Measurements from ENCODE around the gene NFIX. TPM values are rescaled to one million over a fixed set of nuclear protein-coding genes. Genes with fewer than 3 reads are reported as not detected.
A peak's percentile ranks its signal among the peaks of the same experiment; 100 is the strongest.

The NFIX gene
- total and polyA plus RNA-seq, 2 of the 13 experiments (the other 11 are each of a cell fraction or from before 2014, with no cell fraction given), result 3.4 to 5.4 TPM

DNA sequence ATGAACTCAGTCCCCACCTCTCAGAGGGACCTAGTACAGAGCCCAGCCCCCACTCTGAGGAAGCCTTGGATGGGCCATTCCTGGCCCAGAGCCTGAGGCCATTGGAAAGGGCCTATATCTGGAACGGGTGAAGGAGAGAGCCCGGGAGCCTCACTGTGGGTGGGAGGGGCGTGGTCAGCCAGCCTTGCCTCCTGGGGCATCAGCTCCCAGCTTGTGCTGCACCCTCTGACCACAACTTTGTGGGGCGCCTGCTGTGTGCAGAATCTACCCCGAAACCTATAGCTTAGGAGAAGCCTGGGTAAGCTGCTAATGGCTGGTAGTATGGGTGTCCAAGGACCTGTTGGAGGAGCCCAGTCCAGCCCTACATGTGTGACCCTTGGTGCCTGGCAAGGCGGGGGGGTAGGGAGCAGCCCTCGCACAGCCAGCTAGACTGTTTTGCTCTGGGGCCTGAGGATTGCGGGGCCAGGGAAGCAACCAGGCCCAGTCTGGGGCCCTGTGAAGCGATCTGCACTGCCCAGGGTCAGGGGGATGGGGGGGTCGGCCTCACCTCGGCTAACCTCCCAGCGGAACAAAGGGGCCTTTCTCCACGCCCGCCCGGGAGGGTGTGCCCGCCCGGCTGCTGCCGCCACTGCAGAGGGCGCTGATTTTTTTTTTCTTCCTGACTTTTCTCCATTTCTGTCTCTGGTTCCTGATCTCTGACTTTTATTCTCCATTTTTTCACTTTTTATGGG, 65.1 kb downstream of the NFIX start (continued):
- peak; percentile 48; the same call in 1 of the 2 replicates for TF ChIP-seq PPARG (CRISPR knock-in tag; conservative IDR thresholded peaks at IDR 0.05)
- no peak for TF ChIP-seq NCOA5 (CRISPR knock-in tag; IDR thresholded peaks at IDR 0.05)
- TF ChIP-seq, protein P1, sequence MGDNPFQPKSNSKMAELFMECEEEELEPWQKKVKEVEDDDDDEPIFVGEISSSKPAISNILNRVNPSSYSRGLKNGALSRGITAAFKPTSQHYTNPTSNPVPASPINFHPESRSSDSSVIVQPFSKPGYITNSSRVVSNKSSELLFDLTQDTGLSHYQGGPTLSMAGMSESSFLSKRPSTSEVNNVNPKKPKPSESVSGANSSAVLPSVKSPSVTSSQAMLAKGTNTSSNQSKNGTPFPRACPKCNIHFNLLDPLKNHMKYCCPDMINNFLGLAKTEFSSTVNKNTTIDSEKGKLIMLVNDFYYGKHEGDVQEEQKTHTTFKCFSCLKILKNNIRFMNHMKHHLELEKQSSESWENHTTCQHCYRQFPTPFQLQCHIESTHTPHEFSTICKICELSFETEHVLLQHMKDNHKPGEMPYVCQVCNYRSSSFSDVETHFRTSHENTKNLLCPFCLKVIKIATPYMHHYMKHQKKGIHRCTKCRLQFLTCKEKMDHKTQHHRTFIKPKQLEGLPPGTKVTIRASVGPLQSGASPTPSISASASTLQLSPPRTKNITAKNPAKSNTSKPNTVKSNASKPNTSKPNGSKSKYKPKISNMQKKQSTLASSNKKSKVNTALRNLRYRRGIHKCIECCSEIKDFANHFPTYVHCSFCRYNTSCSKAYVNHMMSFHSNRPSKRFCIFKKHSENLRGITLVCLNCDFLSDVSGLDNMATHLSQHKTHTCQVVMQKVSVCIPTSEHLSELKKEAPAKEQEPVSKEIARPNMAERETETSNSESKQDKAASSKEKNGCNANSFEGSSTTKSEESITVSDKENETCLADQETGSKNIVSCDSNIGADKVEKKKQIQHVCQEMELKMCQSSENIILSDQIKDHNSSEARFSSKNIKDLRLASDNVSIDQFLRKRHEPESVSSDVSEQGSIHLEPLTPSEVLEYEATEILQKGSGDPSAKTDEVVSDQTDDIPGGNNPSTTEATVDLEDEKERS (CRISPR knock-in tag; IDR thresholded peaks at IDR 0.05), result no peak
- TF ChIP-seq ARNT (IDR thresholded peaks at IDR 0.05), result no peak
- 0 out of 2 replicates have a peak, but pooled peaks have one; percentile 78 for TF ChIP-seq ZFP82 (CRISPR knock-in tag; IDR thresholded peaks at IDR 0.05; ENCODE audit: borderline replicate concordance)
- 0 out of 2 replicates have a peak, but pooled peaks have one; percentile 15 for TF ChIP-seq ZNF232 (CRISPR knock-in tag; IDR thresholded peaks at IDR 0.05; ENCODE audit: borderline replicate concordance)
- TF ChIP-seq E2F2 (CRISPR knock-in tag; IDR thresholded peaks at IDR 0.05; ENCODE audit: borderline replicate concordance), result no peak
- peak; percentile 41 for TF ChIP-seq ASH2L (IDR thresholded peaks at IDR 0.05; ENCODE audit: insufficient read length, low read depth, low read length)
- TF ChIP-seq ZFP36L1 (CRISPR knock-in tag; IDR thresholded peaks at IDR 0.05), result peak; percentile 83
- peak; percentile 68 for TF ChIP-seq RBFOX2 (IDR thresholded peaks at IDR 0.05; ENCODE audit: low read depth, low read length)
- peak; percentile 49; the same call in 1 of the 2 replicates for TF ChIP-seq NFKB2 (CRISPR knock-in tag; IDR thresholded peaks at IDR 0.05; ENCODE audit: borderline replicate concordance)
- no peak for TF ChIP-seq KLF11 (CRISPR knock-in tag; IDR thresholded peaks at IDR 0.05)
- no peak for TF ChIP-seq MAFG (CRISPR knock-in tag; IDR thresholded peaks at IDR 0.05)
- TF ChIP-seq HMGXB4 (CRISPR knock-in tag; IDR thresholded peaks at IDR 0.05; ENCODE audit: borderline replicate concordance in 1 of 2, low read depth in 1 of 2), result peak in 1 of 2 experiments; percentile 47; a peak in 1 of 4 replicates
- TF ChIP-seq, protein P2, sequence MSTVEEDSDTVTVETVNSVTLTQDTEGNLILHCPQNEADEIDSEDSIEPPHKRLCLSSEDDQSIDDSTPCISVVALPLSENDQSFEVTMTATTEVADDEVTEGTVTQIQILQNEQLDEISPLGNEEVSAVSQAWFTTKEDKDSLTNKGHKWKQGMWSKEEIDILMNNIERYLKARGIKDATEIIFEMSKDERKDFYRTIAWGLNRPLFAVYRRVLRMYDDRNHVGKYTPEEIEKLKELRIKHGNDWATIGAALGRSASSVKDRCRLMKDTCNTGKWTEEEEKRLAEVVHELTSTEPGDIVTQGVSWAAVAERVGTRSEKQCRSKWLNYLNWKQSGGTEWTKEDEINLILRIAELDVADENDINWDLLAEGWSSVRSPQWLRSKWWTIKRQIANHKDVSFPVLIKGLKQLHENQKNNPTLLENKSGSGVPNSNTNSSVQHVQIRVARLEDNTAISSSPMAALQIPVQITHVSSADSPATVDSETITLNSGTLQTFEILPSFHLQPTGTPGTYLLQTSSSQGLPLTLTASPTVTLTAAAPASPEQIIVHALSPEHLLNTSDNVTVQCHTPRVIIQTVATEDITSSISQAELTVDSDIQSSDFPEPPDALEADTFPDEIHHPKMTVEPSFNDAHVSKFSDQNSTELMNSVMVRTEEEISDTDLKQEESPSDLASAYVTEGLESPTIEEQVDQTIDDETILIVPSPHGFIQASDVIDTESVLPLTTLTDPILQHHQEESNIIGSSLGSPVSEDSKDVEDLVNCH (CRISPR knock-in tag; IDR thresholded peaks at IDR 0.05), result no peak
- no peak for TF ChIP-seq ZNF510 (CRISPR knock-in tag; IDR thresholded peaks at IDR 0.05; ENCODE audit: low read depth)
- TF ChIP-seq MZF1 (CRISPR knock-in tag; IDR thresholded peaks at IDR 0.05; ENCODE audit: borderline replicate concordance), result no peak
- TF ChIP-seq HOXA3 (CRISPR knock-in tag; IDR thresholded peaks at IDR 0.05), result peak; percentile 79
- TF ChIP-seq NR2F2 (IDR thresholded peaks at IDR 0.05; ENCODE audit: borderline replicate concordance, low read depth), result peak; percentile 40; the same call in 1 of the 2 replicates
- TF ChIP-seq RARA (CRISPR knock-in tag; IDR thresholded peaks at IDR 0.05), result peak; percentile 83
- 0 out of 2 replicates have a peak, but pooled peaks have one; percentile 19 for TF ChIP-seq ZNF790 (CRISPR knock-in tag; IDR thresholded peaks at IDR 0.05; ENCODE audit: borderline replicate concordance)
